Neural cell (in vitro differentiated cells): ENCODE results near the gene ARSB.

Experiments
- EP300 ChIP-seq: fragments of 450-650 bp; conservative IDR thresholded peaks from 2 replicates; pipeline ENCODE4 v1.6.1; 2014; ENCODE audit warnings: antibody characterized with exemption, mild to moderate bottlenecking, moderate library complexity; ENCODE audit not compliant: poor library complexity, severe bottlenecking
- EZH2 ChIP-seq: fragments of 200-600, 300-800 bp; shearing (Covaris generic), sonication (generic); IDR thresholded peaks from 2 replicates; pipeline ENCODE4 v1.6.1; 2014; ENCODE audit warnings: antibody characterized with exemption, low read length, borderline replicate concordance, mild to moderate bottlenecking; ENCODE audit not compliant: insufficient read depth, poor library complexity, severe bottlenecking
- MXI1 ChIP-seq: fragments of 450-650 bp; conservative IDR thresholded peaks from 2 replicates; pipeline ENCODE4 v1.6.1; 2014; ENCODE audit warnings: antibody characterized with exemption, mild to moderate bottlenecking; ENCODE audit not compliant: poor library complexity, severe bottlenecking
- POLR2AphosphoS5 ChIP-seq: IDR thresholded peaks from 2 replicates; pipeline ENCODE4 v1.6.1; 2012
- RAD21 ChIP-seq: fragments of 450-650 bp; conservative IDR thresholded peaks from 2 replicates; pipeline ENCODE4 v1.6.1; 2014; ENCODE audit warnings: antibody characterized with exemption, mild to moderate bottlenecking, moderate library complexity
- SMC3 ChIP-seq: fragments of 450-650 bp; conservative IDR thresholded peaks from 2 replicates; pipeline ENCODE4 v1.6.1; 2014; ENCODE audit warnings: antibody characterized with exemption, mild to moderate bottlenecking, moderate library complexity; ENCODE audit not compliant: poor library complexity
- TF ChIP-seq, protein P1 (sequence below): fragments of 450-650 bp; IDR thresholded peaks from 2 replicates; pipeline ENCODE4 v1.5.1; 2014; ENCODE audit warnings: antibody characterized with exemption, mild to moderate bottlenecking, moderate library complexity; ENCODE audit not compliant: poor library complexity, severe bottlenecking
- TF ChIP-seq, protein P2 (sequence below): IDR thresholded peaks from 2 replicates; pipeline ENCODE4 v1.6.1; 2012; ENCODE audit warnings: borderline replicate concordance

DNA sequence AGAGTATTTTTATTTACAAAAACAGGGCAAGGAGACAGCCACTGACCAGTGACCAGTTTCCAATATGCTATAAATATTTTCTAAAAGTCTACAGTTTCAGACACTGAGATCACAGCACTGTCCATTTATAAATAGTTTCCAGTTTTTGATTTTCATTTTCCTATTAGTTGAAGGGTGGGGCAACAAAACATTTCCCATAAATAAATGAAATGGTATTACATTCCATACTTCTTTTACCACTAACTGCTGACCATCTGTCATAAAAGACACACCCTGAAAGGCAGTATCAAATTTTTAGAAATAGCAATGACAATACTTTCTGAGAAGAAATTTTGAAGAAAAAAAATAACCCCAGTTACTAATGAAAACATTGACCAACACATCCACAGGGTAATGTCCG, 126.7 kb downstream of the ARSB start:
- TF ChIP-seq, protein P1, sequence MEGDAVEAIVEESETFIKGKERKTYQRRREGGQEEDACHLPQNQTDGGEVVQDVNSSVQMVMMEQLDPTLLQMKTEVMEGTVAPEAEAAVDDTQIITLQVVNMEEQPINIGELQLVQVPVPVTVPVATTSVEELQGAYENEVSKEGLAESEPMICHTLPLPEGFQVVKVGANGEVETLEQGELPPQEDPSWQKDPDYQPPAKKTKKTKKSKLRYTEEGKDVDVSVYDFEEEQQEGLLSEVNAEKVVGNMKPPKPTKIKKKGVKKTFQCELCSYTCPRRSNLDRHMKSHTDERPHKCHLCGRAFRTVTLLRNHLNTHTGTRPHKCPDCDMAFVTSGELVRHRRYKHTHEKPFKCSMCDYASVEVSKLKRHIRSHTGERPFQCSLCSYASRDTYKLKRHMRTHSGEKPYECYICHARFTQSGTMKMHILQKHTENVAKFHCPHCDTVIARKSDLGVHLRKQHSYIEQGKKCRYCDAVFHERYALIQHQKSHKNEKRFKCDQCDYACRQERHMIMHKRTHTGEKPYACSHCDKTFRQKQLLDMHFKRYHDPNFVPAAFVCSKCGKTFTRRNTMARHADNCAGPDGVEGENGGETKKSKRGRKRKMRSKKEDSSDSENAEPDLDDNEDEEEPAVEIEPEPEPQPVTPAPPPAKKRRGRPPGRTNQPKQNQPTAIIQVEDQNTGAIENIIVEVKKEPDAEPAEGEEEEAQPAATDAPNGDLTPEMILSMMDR = no peak
- TF ChIP-seq RAD21 (no peak), EP300 (no peak), MXI1 (no peak), EZH2 (no peak), SMC3 (no peak), POLR2AphosphoS5 (no peak)
- TF ChIP-seq, protein P2, sequence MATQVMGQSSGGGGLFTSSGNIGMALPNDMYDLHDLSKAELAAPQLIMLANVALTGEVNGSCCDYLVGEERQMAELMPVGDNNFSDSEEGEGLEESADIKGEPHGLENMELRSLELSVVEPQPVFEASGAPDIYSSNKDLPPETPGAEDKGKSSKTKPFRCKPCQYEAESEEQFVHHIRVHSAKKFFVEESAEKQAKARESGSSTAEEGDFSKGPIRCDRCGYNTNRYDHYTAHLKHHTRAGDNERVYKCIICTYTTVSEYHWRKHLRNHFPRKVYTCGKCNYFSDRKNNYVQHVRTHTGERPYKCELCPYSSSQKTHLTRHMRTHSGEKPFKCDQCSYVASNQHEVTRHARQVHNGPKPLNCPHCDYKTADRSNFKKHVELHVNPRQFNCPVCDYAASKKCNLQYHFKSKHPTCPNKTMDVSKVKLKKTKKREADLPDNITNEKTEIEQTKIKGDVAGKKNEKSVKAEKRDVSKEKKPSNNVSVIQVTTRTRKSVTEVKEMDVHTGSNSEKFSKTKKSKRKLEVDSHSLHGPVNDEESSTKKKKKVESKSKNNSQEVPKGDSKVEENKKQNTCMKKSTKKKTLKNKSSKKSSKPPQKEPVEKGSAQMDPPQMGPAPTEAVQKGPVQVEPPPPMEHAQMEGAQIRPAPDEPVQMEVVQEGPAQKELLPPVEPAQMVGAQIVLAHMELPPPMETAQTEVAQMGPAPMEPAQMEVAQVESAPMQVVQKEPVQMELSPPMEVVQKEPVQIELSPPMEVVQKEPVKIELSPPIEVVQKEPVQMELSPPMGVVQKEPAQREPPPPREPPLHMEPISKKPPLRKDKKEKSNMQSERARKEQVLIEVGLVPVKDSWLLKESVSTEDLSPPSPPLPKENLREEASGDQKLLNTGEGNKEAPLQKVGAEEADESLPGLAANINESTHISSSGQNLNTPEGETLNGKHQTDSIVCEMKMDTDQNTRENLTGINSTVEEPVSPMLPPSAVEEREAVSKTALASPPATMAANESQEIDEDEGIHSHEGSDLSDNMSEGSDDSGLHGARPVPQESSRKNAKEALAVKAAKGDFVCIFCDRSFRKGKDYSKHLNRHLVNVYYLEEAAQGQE = no peak
